Measurements from ENCODE around the gene AGAP2.
"Not testable (repeated sequence)": the region's sequence is repeated elsewhere in the genome, so short reads cannot be mapped to it uniquely, and the experiment has no call there.

The AGAP2 gene

GRCh38 chr12:57692500-57692899 is 46.0 kb downstream of the AGAP2 start:
- no peak for DNase-seq

GRCh38 chr12:57688931-57689330 is 49.6 kb downstream of the AGAP2 start:
- no peak for DNase-seq

GRCh38 chr12:57687862-57688261 is 50.7 kb downstream of the AGAP2 start:
- no peak for DNase-seq

GRCh38 chr12:57679697-57680096 is 58.8 kb downstream of the AGAP2 start:
- DNase-seq: no peak

- not testable (repeated sequence) for DNase-seq
Measured at GRCh38 chr12:57677947-57678346, 60.6 kb downstream of the AGAP2 start.

GRCh38 chr12:57674691-57675090 is 63.9 kb downstream of the AGAP2 start:
- no peak for DNase-seq

All from CD4-positive, alpha-beta T cell treated with Interleukin-12 subunit alpha and Interleukin-12 subunit beta, for 1 hour (primary cell).